Daoy (cell line): ENCODE data around the gene PJA2. TPM values are rescaled to one million over a fixed set of nuclear protein-coding genes. Genes with fewer than 3 reads are reported as not detected.
A peak's percentile ranks its signal among the peaks of the same experiment; 100 is the strongest.
"Not testable (repeated sequence)": the region's sequence is repeated elsewhere in the genome, so short reads cannot be mapped to it uniquely, and the experiment has no call there.

Experiments used
- DNase-seq: peaks from one replicate; pipeline ENCODE4 v3.0.0-alpha.2; 2015; ENCODE audit warnings: low read depth
- total RNA-seq: library from RNA; depleted of rRNA; stranded (reverse); fragments of >200 nt; shearing (Covaris generic); gene quantifications from 2 replicates; pipeline ENCODE4 v1.2.3, GENCODE V29; 2014; rRNA removed

PJA2 gene, protein sequence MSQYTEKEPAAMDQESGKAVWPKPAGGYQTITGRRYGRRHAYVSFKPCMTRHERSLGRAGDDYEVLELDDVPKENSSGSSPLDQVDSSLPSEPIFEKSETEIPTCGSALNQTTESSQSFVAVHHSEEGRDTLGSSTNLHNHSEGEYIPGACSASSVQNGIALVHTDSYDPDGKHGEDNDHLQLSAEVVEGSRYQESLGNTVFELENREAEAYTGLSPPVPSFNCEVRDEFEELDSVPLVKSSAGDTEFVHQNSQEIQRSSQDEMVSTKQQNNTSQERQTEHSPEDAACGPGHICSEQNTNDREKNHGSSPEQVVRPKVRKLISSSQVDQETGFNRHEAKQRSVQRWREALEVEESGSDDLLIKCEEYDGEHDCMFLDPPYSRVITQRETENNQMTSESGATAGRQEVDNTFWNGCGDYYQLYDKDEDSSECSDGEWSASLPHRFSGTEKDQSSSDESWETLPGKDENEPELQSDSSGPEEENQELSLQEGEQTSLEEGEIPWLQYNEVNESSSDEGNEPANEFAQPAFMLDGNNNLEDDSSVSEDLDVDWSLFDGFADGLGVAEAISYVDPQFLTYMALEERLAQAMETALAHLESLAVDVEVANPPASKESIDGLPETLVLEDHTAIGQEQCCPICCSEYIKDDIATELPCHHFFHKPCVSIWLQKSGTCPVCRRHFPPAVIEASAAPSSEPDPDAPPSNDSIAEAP
- total RNA-seq: 51.0 and 59.2 TPM in 2 replicates

DNA sequence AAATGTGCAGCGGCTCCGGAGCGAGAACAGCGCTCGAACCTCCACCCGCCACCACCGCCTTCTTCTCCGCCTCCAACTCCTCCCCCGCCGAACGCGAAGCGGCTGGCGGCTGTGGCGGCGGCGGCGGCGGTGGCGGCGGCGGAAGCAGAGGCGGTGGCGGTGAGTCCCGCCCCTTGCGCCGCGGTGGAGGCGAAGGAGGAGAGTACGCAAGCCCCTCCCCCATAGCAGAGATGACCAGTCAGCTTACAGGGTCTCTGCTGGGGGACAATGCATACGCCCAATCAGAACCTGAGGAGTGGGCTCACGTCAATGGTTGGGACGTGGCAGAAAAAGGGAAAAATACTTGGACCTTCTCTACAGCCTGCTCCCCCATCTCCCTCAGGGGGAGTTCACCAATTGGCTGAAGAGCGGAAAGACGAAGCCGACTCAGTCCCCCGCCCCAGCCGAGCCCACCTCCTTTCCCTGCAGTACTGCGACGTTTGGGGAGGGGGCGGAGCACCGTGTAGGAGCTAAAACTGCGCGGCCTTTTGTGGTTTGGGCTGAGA, at the start of gene PJA2:
TSS of gene PJA2 (minus strand) at position 131 of the 545 bp plus-strand sequence. CDS start 26,541 bp downstream, outside the sequence.
- peak; percentile 99 for DNase-seq

DNA sequence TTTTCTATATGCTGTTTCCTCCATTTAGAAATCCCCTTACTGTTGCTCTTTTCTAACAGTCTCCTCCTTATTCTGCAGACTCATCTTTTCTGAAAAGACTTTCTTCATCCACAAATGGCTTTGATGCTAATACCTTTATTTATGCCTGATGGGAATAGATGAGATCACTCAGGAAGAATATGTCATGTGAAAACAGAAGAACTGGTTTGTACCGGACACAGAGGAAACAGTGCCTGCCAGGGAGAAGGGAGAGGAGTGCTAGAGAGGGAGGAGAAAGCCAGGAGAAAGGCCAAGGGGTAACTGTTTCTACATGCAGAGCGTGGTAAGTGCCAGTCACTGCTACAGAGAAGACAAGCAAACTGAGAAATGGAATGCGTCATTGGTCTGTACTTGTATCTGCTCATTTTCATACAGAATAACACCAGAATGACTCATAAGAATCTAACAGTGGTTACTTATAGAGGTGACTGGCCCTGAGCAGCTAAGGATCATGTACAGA, 45.9 kb upstream of the PJA2 start:
- peak; percentile 98 for DNase-seq

DNA sequence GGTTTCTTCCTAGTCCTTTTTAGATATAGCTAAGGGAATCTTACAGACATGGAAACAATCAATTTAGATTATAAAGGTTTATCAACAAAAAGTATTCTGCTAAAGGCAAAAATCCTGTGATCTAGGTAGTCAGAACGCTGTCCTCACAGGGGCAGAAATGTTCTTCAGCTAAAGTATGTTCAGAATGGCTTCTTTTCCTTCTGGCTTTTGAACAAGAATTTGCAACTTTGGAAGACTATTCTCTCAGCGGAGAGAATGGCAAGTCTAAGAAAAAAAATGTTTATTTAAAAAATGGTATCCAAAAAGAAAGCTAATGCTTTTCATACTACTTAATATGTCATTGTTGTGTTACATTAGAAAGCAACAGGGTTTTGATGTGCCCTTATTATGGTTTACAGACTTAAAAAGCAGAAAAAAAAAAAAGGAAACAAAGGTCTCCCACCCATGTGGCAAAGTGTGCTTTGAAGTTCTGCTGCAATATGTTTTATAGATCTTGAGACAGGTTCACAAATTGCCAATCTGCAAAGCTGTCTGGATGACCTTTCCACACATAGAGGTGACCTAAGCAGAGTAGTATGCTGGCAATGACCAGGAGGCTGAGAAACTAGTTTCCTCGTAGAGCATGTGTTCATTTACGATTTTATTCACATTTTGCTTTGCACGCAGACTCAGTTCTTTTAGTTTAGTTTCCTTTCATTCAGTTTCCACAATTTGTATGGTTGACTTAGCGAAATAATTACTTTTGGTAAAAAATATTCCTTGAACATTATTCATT, 45.1 kb upstream of the PJA2 start:
- DNase-seq: peak; percentile 61

DNA sequence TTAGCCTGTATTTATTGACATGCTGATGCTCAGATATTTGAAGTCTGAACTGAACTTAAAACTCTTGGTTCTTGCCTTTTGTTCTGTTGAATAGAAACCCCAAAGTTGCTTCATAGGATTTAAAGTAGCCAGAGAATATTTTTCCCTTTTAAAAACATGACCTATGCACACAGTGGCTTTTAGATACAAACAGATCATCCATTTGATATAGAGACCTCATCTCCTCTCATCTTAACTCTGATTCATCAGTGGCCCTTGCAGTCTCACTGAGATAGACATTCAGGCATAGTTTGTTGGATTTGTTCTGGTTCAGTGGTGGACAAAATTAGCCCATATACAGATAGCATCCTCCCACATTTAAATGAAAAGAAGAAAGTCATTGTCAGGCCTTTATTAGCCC, 43.5 kb upstream of the PJA2 start:
- no peak for DNase-seq

DNA sequence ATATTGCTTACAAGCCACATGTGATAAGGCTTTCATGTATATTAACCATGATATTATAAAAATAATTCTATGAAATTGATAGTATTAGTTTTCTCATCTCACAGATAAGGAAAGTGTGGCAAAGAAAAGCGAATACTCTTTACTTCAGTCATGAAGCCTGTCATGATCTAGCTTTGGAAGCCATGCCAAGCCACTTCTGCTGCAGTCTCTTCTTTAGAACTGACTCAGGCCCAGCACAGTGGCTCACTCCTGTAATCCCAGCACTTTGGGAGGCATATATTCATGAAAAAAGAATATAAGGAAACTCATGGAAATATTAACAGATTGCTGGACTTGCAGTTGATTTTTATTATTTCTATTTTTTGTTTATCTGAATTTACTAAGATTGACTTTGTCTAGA, 42.9 kb upstream of the PJA2 start:
- no peak for DNase-seq

DNA sequence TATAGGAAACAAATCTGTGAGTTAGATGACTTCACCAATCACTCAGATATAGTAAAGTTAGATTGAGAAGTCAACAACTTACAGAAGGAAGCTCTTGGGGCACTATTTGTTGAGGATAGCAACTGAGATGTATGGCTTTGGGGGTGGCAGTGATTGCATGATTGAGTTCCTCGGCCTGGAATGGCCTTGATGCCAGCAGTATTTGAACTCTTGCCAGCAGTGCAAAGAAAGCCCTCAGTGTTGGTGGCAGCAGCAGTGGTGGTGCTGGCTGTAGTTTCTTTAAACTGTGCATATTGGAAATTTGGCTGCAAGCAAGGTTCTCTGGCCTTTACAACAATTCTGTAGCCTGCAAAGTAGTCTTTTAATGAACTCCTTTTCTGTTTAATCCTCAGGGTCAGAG, 41.4 kb upstream of the PJA2 start:
- no peak for DNase-seq

DNA sequence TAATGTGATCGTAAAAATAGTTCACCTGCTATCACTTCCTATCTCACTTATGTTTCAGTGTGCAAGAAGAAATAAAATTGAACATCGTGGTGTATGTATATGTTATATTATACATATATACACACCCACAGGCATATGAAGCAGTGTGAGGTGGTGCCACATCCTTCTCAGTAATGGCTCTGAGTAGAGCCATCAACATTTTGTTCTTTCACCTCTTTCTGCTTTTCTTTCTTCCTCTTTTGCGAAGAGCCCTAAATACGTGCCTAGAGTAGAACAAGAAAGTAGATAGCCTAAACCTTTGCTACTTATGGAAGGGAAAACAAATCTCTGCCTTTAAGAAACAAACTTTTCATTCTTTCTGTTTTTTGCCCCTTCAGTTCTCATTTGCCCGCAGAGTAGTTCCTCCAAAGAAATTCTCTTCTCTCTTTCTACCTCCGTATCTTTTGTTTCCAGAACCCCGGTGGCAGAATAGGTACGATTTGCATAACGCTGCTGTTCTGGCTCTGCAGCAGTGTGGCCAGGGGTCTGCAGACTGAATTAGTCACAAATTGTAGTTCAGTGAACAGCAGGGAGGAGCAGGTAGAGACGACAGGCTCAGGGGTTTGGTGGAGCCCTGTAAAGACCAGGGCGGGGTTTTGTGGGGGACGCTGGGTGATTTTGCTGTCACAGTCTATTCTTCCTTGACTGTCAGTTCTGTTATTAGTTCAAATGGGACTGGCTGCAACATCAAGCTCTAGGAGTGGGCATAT, 40.5 kb upstream of the PJA2 start:
- no peak for DNase-seq

DNA sequence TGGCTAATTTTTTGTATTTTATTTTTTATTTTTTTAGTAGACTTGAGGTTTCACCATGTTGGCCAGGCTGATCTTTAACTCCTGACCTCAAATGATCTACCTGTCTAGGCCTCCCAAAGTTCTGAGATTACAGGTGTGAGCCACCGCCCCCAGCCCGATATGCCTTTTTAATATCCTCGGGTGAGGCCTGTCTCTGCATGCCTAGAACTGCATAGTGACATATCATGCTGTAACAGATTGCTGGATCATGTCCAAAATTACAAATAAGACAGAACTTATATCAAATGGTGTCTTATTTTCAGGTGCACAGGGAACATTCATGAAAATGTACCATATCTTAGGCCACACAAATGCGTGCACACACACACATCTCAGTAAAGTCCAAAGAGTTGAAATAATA, 39.1 kb upstream of the PJA2 start:
- DNase-seq: no peak

DNA sequence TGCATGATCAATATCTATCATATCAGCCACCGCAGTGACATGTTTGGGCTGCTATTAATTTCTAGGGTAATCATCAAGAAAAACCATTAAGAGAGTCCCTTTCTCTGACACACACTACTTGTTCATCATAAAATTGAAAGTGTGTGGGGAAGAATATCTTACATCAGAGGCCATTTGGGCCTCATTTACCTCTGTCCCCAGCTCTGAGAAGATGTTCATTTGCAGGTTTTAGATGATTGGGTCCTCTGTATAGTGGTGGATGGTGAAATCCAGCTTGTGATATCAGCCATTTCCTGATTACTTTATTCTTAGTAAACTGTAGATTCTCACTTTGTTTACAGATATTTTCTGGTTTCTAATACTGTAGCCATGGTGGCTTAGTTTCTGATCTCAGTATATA, 29.8 kb upstream of the PJA2 start:
- DNase-seq: no peak

DNA sequence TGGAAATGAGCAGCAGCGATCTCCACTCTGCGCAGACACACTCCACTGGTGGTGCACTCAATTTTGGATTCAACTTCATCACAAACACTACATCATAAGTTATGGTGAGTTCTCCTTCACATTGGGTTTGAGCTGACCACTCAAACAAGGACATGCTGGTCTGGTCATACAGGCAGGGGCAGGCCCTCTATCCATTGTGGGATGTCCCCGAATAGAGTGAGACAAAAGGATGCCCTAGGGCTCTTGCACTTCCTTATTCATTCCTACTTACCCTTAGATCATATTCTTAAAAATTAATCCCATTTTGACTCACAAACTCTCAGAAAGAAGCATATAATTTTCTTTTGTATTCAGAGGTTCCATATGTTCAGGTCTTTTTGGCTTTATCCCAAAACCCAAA, 16.3 kb upstream of the PJA2 start:
- DNase-seq: no peak

DNA sequence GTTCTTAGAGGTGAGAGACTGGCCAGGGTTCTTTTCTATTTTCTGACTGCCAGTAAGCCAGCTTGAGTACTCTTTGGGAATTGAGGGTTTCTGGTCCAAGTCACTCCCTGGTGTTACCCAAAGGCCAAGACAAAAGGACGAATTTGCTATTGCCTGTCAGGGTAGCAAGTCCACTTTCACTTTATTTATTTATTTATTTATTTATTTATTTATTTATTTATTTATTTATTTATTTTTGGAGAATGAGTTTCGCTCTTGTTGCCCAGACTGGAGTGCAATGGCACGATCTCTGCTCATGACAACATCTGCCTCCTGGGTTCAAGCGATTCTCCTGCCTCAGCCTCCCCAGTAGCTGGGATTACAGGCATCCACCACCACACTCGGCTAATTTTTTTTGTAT, 15.7 kb upstream of the PJA2 start:
- DNase-seq: not testable (repeated sequence)

DNA sequence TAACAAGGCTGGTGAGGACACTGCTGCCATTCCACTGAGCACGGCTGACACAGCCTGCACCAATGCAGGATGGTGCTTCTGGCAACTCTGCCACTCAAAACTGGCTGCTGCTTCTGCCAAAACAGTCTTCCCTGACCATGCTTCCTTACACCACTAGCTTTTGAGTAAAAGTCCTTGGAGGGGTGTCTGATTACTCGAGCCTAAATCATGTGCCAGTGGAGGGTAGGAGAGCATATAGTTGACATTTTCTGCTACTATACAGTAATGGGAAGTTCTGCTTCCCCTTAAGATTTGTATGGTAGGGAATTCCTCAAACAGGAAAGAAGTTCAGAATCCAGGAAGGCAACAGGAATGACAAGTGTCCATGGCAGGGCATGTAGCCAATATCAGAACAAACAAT, 12.2 kb upstream of the PJA2 start:
- no peak for DNase-seq

DNA sequence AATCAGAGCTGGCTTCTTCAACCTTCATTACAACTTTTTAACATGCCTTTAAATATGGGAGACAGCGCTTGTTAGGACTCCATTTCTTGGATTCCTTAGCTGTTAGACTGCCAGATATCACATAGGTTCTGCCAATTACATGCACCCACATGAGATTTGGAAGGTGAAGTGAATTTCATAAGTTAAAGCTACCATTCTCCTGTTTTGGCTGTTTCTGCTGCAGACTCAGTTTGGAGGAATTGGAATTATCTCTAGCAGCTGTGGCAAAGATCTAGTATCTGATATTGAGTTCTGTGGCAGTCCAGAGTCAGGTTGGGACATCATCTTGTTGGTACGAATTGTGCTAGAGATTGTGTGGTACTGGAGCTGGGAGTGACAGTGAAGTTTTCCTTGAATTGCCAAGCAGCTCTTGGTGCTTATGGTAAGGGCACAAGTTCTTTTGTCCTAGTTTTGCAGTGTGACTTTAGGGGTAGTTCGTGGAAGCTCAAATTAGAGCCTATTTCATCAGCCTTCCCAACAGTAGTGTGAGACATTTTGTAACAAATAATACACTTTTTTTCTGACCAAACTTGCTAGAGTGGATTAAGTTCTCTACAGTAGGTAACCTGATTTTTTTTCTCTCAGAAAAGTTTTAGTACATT, 9.1 kb upstream of the PJA2 start:
- no peak for DNase-seq

DNA sequence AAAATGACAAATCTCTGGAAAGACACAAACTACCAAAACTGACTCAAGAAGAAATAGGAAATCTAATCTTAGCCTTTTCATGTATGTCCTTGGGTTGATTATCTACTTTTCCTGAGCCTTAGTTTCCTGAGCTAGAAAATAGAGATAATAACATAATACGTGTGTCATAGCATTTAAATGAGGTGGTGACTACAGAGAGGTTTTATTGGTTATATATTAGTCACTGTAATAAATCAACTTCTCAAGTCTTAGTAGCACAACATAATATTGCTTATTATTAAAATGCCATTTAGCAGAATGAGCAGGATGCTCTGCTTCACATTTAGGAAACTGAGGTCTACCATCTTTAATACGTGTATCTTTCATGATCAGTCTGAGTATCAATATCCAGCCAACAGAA, 7.1 kb upstream of the PJA2 start:
- no peak for DNase-seq

DNA sequence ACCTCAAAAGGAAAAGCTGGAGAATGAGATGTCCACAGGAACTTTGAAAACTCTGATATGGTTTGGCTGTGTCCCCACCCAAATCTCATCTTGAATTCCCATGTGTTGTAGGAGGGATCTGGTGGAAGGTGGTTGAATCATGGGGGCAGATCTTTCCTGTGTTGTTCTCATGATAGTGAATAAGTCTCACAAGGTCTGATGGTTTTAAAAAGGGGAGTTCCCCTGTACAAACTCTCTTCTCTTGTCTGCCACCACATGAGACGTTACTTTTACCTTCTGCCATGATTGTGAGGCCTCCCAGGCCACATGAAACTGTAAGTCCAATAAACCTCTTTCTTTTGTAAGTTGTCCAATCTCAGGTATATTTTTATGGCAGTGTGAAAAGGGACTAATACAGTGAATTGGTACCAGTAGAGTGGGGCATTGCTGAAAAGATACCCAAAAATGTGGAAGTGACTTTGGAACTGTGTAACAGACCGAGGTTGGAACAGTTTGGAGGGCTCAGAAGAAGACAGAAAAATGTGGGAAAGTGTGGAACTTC, 4.2 kb upstream of the PJA2 start:
- not testable (repeated sequence) for DNase-seq

DNA sequence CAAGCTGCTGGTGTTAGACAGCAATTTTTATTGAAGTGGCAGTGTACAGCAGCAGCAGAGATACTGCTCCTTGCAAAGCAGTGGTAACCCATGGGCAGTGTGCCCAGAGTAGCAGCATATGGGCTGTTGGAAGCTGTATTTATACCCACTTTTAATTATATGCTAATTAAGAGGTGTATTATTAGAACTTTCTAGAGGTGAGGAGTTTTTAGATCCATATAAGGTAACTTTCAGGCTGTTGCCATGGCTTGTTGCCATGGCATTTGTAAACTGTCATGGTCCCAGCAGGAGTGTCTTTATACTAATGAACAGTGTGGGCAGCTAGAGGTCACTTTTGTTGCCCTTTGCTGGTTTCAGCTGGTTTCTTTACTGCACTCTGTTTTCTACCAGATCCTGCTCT, 3.7 kb upstream of the PJA2 start:
- no peak for DNase-seq

DNA sequence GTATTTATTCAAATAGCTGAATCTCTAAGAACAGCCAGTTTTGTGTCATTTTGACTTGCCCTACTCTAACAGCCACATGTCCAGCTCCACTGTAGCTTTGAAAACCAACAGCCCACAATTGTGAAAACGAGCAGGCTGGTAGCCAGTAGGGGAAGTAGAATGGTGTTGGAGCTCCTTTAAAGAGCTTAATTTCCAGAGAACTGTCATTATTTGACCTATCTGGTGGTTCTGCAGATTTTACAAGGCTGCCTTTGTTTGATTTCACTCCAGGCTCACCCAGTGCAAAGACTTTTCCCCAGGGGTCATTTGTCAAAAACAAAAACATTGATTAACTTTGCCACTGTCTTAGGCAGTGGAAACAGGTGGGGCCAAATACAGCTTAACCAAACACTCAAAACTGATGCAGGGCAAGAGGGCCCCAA, 3.2 kb upstream of the PJA2 start:
- DNase-seq: no peak

DNA sequence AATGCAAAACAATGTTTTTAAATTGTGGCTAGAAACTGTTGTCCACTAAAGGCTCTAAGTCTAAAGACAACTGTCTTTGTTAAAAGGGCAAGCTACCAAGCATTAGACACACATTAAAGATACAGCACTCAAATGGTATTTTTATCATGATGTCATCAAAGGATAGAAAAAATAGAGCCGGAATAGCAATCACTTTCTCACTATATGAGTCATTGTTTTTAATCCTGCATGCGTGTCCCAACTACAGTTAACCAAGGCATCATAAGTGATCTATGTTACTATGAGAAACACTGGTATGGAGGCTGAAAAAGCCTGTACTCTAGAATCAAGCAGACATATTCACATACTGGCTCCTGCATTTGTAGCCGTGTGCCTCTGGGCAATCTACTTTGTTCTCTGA, 1.9 kb upstream of the PJA2 start:
- peak; percentile 69 for DNase-seq

DNA sequence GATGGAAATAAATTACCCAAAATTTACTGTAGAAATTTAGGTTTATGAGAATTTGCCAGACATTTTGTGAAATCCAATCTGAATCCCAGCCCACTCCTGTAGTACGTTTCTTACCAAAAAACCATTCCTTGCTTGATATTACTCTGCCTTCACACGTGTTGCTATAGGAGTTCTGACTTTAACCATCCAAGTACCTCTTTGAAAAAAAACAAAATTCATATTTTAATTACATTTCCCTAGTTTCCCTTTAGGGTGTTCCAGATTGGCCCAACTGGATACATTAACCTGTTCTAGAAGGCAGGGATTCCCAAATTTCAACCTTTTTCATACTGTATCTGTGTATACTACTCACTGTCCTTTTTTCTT, 1.4 kb upstream of the PJA2 start:
- DNase-seq: no peak

DNA sequence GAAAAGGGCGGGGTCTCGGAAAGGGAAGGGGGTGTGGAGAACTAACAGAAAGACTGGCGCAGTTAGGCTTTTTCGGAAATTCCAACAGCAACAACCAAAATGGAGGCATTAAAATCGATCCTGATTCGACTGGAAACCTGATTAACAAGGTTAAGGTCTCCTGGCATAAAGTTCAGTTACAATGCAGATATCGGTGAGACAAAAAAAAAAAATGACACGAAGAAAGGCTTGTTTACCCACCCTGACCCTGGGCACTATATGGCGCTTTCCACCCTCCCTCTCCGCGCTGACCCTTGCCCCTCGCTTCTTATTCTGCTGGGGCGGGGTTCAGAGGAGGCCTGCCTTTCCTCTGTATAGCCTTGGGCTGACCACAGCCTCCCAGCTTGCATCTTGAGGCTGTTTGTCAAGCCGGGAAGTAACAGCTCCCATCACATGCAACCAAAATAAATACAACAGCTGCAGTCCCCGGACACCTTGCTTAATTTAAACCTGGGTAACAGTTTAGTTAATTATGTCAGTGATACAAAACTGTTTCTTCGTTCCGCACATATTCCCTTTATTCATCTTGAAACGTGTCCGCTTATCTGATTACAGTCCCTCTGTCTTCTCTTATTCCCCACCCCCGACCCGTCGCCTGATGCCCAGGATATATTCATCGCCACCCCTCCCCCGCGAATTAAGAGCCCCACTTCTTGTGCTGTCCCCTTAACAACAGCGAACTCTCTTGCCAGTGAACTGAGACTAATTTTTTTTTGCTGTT, 795 bp upstream of the PJA2 start:
- peak; percentile 75 for DNase-seq
